ENCODE results near the gene TXNDC11. TPM values are rescaled to one million over a fixed set of nuclear protein-coding genes. Genes with fewer than 3 reads are reported as not detected.

The TXNDC11 gene
- total RNA-seq, 2 experiments from 2014 or later, result 28.4 to 29.9 TPM

DNA sequence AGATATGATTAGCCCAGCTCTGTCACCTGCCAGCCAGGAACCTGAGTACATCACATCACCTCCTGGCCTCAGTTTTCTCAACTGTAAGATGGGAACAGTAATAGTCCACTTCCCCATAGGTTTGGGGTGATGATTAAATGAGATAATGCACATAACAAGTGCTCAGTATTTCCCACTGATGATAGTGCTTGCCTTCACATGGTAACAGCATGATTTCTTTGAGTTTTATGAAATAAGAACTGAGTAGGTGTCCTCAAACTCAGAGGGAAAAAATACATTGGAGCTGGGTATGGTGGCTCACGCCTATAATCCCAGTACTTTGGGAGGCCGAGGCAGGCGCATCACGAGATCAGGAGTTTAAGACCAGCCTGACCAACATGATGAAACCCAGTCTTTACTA lies 104.5 kb downstream of the TXNDC11 start:
- Mint-ChIP-seq H3K9me3 (no peaks in the 10 kb centered on the region), H3K4me1 (ENCODE audit: low read depth) (peaks cover 14% of the 10 kb centered on the region), H3K27me3 (no peaks in the 10 kb centered on the region), H3K4me3 (no peak overlapping the region), H3K36me3 (no peaks in the 10 kb centered on the region), H3K27ac (no peak overlapping the region)
- ChIA-PET POLR2A (no interaction called here), CTCF (interaction anchor here (0.8 to 2.2 kb wide), 5 partner anchors 77 to 230 kb away, joined by 3 to 8 read pairs (median 3); no protein-coding TSS in a partner anchor)
- intact Hi-C loops (cut with micrococcal nuclease), result no loop called here
- no peak for DNase-seq

GRCh38 chr16:11637320-11637719 lies 105.3 kb downstream of the TXNDC11 start:
- ChIA-PET CTCF (interaction anchor here (1.3 to 2.2 kb wide), 3 partner anchors 77 to 140 kb away, joined by 3 to 8 read pairs (median 3); no protein-coding TSS in a partner anchor), POLR2A (no interaction called here)
- intact Hi-C loops (cut with micrococcal nuclease), result no loop called here
- no peak for DNase-seq
- Mint-ChIP-seq H3K27me3 (no peaks in the 10 kb centered on the region), H3K36me3 (no peaks in the 10 kb centered on the region), H3K4me1 (ENCODE audit: low read depth) (peaks cover 14% of the 10 kb centered on the region), H3K27ac (no peak overlapping the region), H3K9me3 (no peaks in the 10 kb centered on the region), H3K4me3 (no peak overlapping the region)

DNA sequence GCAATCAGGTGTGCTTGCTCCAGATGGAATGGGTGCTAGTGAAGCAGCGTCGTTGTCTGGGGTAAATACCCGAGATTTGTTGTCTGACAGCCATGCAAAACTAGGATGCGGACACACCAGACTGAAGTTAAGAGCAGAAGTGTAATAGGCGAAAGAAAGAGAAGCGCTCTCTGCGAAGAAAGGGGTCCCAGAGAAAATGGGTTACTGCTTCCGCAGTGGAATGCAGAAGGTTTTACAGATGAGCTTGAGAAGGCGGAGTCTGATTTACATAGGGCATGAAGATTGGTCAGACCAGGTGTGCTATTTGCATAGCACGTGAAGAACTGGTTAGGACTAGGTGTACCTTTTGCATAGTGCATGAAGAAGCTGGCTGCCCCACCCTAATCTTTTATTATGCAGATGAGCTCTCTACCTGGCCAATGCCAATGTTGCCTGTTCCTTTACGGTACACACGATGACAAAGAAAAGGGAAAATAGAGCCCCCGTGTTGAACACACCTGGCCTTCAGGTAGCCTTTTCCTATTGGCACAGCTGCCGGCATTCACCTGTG lies 106.4 kb downstream of the TXNDC11 start:
- ChIA-PET CTCF (interaction anchor here (0.6 to 2.2 kb wide), 5 partner anchors 17 to 229 kb away, joined by 3 to 8 read pairs (median 3); no protein-coding TSS in a partner anchor), POLR2A (no interaction called here)
- H3K27ac Mint-ChIP-seq, result no peak overlapping the region
- H3K4me1 Mint-ChIP-seq (ENCODE audit: low read depth), result peaks cover 12% of the 10 kb centered on the region
- intact Hi-C loops (cut with micrococcal nuclease), result no loop called here
- H3K27me3 Mint-ChIP-seq, result no peaks in the 10 kb centered on the region
- no peaks in the 10 kb centered on the region for H3K36me3 Mint-ChIP-seq
- no peaks in the 10 kb centered on the region for H3K9me3 Mint-ChIP-seq
- no peak for DNase-seq
- no peak overlapping the region for H3K4me3 Mint-ChIP-seq

GRCh38 chr16:11635679-11636171 lies 106.9 kb downstream of the TXNDC11 start:
- CTCF ChIA-PET, result interaction anchor here (1.1 to 2.2 kb wide), 3 partner anchors 78 to 228 kb away, joined by 3 to 8 read pairs (median 3); no protein-coding TSS in a partner anchor
- no peak for DNase-seq
- Mint-ChIP-seq H3K27me3 (no peaks in the 10 kb centered on the region), H3K36me3 (no peaks in the 10 kb centered on the region), H3K27ac (no peak overlapping the region), H3K4me3 (no peak overlapping the region), H3K9me3 (no peaks in the 10 kb centered on the region), H3K4me1 (ENCODE audit: low read depth) (peaks cover 9% of the 10 kb centered on the region)
- POLR2A ChIA-PET, result no interaction called here
- intact Hi-C loops (cut with micrococcal nuclease), result no loop called here

DNA sequence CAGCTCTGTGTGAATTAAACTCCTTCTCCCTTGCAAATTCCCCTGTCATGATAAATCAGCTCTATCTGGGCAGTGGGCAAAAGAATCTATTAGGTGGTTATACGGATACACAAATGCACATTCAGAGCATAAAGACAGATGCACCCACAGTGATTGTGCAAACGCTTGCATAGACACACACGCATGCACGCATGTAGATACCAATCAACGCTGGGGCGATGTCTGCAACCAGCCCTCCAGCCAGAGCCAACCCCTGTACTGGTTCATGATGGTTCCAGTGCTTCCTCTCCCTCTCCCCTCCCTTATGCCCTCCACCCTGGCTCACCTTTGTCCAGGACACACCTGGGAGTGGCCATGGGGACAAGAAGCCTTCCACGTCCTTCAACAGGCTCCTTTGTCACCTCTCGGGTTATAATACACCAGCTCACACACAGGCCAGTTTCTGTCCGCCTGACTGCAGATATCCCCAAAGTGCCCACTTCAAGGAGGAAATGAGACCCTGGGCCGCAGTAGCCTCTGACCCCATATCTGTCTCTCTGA lies 107.5 kb downstream of the TXNDC11 start:
- ChIA-PET CTCF (interaction anchor here (0.7 kb wide), 1 partner anchor 103 kb away, joined by 3 read pairs; no protein-coding TSS in a partner anchor), POLR2A (no interaction called here)
- intact Hi-C loops (cut with micrococcal nuclease), result no loop called here
- Mint-ChIP-seq H3K36me3 (no peaks in the 10 kb centered on the region), H3K4me3 (no peak overlapping the region), H3K9me3 (no peaks in the 10 kb centered on the region), H3K27me3 (no peaks in the 10 kb centered on the region), H3K4me1 (ENCODE audit: low read depth) (peaks cover 9% of the 10 kb centered on the region), H3K27ac (no peak overlapping the region)
- no peak for DNase-seq

GRCh38 chr16:11634312-11634711 lies 108.3 kb downstream of the TXNDC11 start:
- no peak overlapping the region for H3K4me3 Mint-ChIP-seq
- peaks cover 11% of the 10 kb centered on the region for H3K4me1 Mint-ChIP-seq (ENCODE audit: low read depth)
- no peak overlapping the region for H3K27ac Mint-ChIP-seq
- DNase-seq, result no peak
- intact Hi-C loops (cut with micrococcal nuclease), result no loop called here
- no peaks in the 10 kb centered on the region for H3K27me3 Mint-ChIP-seq
- no peaks in the 10 kb centered on the region for H3K36me3 Mint-ChIP-seq
- ChIA-PET POLR2A (no interaction called here), CTCF (interaction anchor here (0.7 kb wide), 1 partner anchor 102 kb away, joined by 3 read pairs; no protein-coding TSS in a partner anchor)
- no peaks in the 10 kb centered on the region for H3K9me3 Mint-ChIP-seq

- Mint-ChIP-seq H3K27ac (no peak overlapping the region), H3K27me3 (no peaks in the 10 kb centered on the region), H3K4me3 (no peak overlapping the region), H3K4me1 (ENCODE audit: low read depth) (peaks cover 17% of the 10 kb centered on the region), H3K36me3 (no peaks in the 10 kb centered on the region), H3K9me3 (no peaks in the 10 kb centered on the region)
- POLR2A ChIA-PET, result no interaction called here
- intact Hi-C loops (cut with micrococcal nuclease), result no loop called here
- DNase-seq, result no peak
- CTCF ChIA-PET, result no interaction called here
Measured at GRCh38 chr16:11633113-11633512, 109.5 kb downstream of the TXNDC11 start.

DNA sequence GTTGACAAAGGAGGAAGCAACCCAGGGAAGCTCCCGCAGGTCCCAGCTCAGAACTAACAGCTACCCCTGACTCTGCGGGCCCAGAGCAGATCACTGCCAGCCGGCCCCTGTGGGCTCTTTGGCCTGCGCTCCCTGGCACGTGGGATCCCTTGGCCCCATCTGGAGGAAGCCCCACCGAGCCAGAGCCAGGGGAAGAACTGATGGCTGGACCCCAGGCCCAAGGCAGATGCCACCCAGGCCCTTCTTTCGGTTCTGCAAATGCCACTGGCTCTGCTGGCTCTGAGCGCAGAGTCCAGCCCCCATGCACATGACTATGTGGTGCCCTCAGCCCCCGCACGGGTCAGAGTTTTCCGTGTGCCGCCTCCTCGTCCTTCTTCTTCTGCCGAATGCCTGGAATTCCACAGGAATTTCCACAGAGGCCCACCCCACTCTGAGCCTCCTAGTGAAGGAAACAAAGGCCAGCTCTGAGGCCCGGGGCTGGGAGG lies 110.2 kb downstream of the TXNDC11 start:
- POLR2A ChIA-PET, result no interaction called here
- Mint-ChIP-seq H3K9me3 (no peaks in the 10 kb centered on the region), H3K4me3 (no peak overlapping the region), H3K4me1 (ENCODE audit: low read depth) (peaks cover 19% of the 10 kb centered on the region), H3K27ac (no peak overlapping the region), H3K36me3 (no peaks in the 10 kb centered on the region), H3K27me3 (no peaks in the 10 kb centered on the region)
- intact Hi-C loops (cut with micrococcal nuclease), result no loop called here
- CTCF ChIA-PET, result interaction anchor here (1.8 kb wide), 1 partner anchor 100 kb away, joined by 5 read pairs; no protein-coding TSS in a partner anchor
- no peak for DNase-seq

- intact Hi-C loops (cut with micrococcal nuclease), result no loop called here
- peaks cover 22% of the 10 kb centered on the region for H3K4me1 Mint-ChIP-seq (ENCODE audit: low read depth)
- no peak overlapping the region for H3K27ac Mint-ChIP-seq
- H3K4me3 Mint-ChIP-seq, result no peak overlapping the region
- POLR2A ChIA-PET, result no interaction called here
- no peaks in the 10 kb centered on the region for H3K9me3 Mint-ChIP-seq
- H3K27me3 Mint-ChIP-seq, result no peaks in the 10 kb centered on the region
- no peaks in the 10 kb centered on the region for H3K36me3 Mint-ChIP-seq
- CTCF ChIA-PET, result interaction anchor here (0.6 to 1.8 kb wide), 3 partner anchors 9 to 660 kb away, joined by 3 to 5 read pairs (median 5); no protein-coding TSS in a partner anchor
- no peak for DNase-seq
Measured at GRCh38 chr16:11631214-11631613, 111.4 kb downstream of the TXNDC11 start.

- Mint-ChIP-seq H3K9me3 (no peaks in the 10 kb centered on the region), H3K27ac (no peak overlapping the region), H3K27me3 (no peaks in the 10 kb centered on the region), H3K36me3 (no peaks in the 10 kb centered on the region), H3K4me3 (no peak overlapping the region), H3K4me1 (ENCODE audit: low read depth) (peaks cover 23% of the 10 kb centered on the region)
- intact Hi-C loops (cut with micrococcal nuclease), result no loop called here
- ChIA-PET CTCF (interaction anchor here (1.6 to 1.8 kb wide), 2 partner anchors 9 to 98 kb away, joined by 4 to 5 read pairs (median 5); no protein-coding TSS in a partner anchor), POLR2A (no interaction called here)
- DNase-seq, result no peak
Measured at GRCh38 chr16:11630768-11631056, 111.9 kb downstream of the TXNDC11 start.

DNA sequence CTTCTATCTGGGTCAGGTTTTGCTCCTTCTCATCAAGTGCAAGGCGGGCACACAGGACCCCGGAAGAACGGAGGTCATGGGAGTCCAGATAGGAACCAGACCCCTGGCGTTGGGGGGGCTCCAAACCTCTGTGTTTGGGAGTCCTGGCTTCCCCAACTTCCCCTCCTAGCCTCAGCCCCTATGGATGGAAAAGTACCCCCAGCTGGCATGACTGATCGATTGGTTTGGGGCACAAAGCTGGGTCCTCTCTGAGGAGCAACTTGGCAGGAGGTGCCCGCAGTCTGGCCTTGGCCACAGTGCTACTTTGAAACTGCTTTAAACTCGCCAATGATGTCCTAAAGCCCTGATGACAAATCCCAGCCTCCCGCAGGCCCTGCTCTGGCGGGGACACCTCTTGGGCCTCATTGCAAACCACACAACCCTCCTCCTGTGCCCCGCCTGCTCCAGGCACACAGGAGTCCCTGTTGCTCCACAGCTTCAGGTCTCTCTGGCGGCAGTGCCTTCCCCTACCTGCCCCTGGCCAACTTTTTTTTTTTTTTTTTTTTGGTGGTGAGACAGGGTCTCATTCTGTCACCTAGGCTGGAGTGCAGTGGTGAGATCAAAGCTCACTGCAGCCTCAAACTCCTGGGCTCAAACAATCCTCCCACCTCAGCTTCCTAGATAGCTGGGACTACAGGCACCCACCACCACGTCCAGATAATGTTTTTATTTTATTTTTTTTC lies 112.5 kb downstream of the TXNDC11 start:
- no peak for DNase-seq
- Mint-ChIP-seq H3K4me1 (ENCODE audit: low read depth) (peaks cover 23% of the 10 kb centered on the region), H3K9me3 (no peaks in the 10 kb centered on the region), H3K4me3 (no peak overlapping the region), H3K36me3 (no peaks in the 10 kb centered on the region), H3K27ac (no peak overlapping the region), H3K27me3 (no peaks in the 10 kb centered on the region)
- ChIA-PET CTCF (interaction anchor here (1.6 to 1.7 kb wide), 2 partner anchors 10 to 98 kb away, joined by 4 to 5 read pairs; no protein-coding TSS in a partner anchor), POLR2A (no interaction called here)
- intact Hi-C loops (cut with micrococcal nuclease), result no loop called here
